GM19463 (cell line): Measurements from ENCODE around the gene PLA2G2D.

Experiments
- ATAC-seq: cut with Tn5 transposase; IDR thresholded peaks from one replicate; pipeline ENCODE4 v1.9.1; 2021; ENCODE audit warnings: mild to moderate bottlenecking, moderate library complexity; ENCODE audit not compliant: unreplicated experiment

The PLA2G2D gene

GRCh38 chr1:20069874-20070273, 49.5 kb downstream of the PLA2G2D start, which contains the start of gene PLA2G5:
PLA2G5 (plus strand) TSS chr1:20070194; CDS start chr1:20084831, 14,637 bp downstream.
- ATAC-seq: no peak

DNA sequence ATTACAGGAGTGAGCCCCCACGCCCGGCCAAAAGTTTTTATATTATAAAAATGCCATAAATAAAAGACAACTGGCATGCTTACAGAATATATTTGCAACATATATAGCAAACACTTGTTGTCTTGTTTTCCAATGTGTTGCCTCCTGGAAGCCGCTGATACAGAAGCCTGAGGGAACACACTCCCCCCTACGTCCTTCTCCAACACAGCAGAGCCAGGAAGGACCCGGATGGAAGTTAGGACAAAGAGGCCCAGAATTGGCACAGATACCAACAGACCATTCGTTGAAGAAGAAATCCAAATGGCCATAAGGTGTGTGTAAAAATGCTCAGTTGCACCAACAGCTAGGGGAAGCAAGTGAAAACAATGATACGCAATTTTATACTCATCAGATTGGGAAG, 50.6 kb downstream of the PLA2G2D start:
- ATAC-seq: no peak

GRCh38 chr1:20063861-20064292, 55.5 kb downstream of the PLA2G2D start:
- no peak for ATAC-seq
